A673 (cell line): ENCODE measurements around the gene RRAS. TPM values are rescaled to one million over a fixed set of nuclear protein-coding genes. Genes with fewer than 3 reads are reported as not detected.

ENCODE experiments used
- BruUV-seq: library from RNA; stranded (reverse); fragments of 400-500 nt; replicated peaks from 2 replicates; lab custom pipeline; 2021; lab: Mats Ljungman, UMichigan
- CTCF ChIA-PET: fragments of 300-600 bp; sonication (Branson Sonifier 250); formaldehyde crosslinking; loops from one replicate; lab custom pipeline; 2022; ENCODE audit warnings: antibody characterized with exemption; lab: Charles Lee
- POLR2A ChIA-PET: fragments of 300-600 bp; sonication (Branson Sonifier 250); formaldehyde crosslinking; loops from one replicate; lab custom pipeline; 2022; ENCODE audit warnings: antibody characterized with exemption; ENCODE audit not compliant: low non-redundant PET; lab: Charles Lee
- DNase-seq: peaks from one replicate; pipeline ENCODE4 v3.0.0-alpha.2; 2015; ENCODE audit warnings: low spot score
- H3K27ac ChIP-seq: fragments of 200-600 bp; sonication (generic); 2 replicates; pipeline ENCODE4 v1.5.1; 2016; ENCODE audit warnings: mixed run types, low read depth, mild to moderate bottlenecking, mixed read lengths, antibody characterized with exemption, low read length; ENCODE audit not compliant: poor library complexity, severe bottlenecking
- H3K27me3 ChIP-seq: fragments of 200-600 bp; sonication (generic); replicated peaks from 2 replicates; pipeline ENCODE4 v1.6.1; 2017; ENCODE audit warnings: mixed run types, low read depth, mild to moderate bottlenecking, mixed read lengths, antibody characterized with exemption, low read length; ENCODE audit not compliant: insufficient read depth, poor library complexity
- H3K36me3 ChIP-seq: fragments of 200-600 bp; sonication (generic); 2 replicates; pipeline ENCODE4 v1.6.1; 2016; ENCODE audit warnings: mixed run types, mild to moderate bottlenecking, mixed read lengths, antibody characterized with exemption, low read length; ENCODE audit not compliant: insufficient read depth, poor library complexity, severe bottlenecking
- H3K4me1 ChIP-seq: fragments of 200-600 bp; sonication (generic); 2 replicates; pipeline ENCODE4 v1.6.1; 2017; ENCODE audit warnings: mixed run types, mild to moderate bottlenecking, mixed read lengths, antibody characterized with exemption, low read length; ENCODE audit not compliant: insufficient read depth, poor library complexity, severe bottlenecking
- H3K4me3 ChIP-seq: fragments of 200-600 bp; sonication (generic); 2 replicates; pipeline ENCODE4 v1.5.1; 2016; ENCODE audit warnings: low read depth, mixed run types, mild to moderate bottlenecking, mixed read lengths, low read length; ENCODE audit not compliant: poor library complexity, severe bottlenecking
- H3K9me3 ChIP-seq: fragments of 200-600 bp; sonication (generic); 2 replicates; pipeline ENCODE4 v1.6.1; 2016; ENCODE audit warnings: mixed run types, low read depth, mild to moderate bottlenecking, mixed read lengths, antibody characterized with exemption, low read length; ENCODE audit not compliant: poor library complexity, severe bottlenecking
- EZH2 ChIP-seq: fragments of 200-600 bp; sonication (generic); IDR thresholded peaks from 2 replicates; pipeline ENCODE4 v1.6.1; 2017; ENCODE audit warnings: borderline replicate concordance, low read depth, mild to moderate bottlenecking, mixed read lengths, antibody characterized with exemption, low read length; ENCODE audit not compliant: poor library complexity, severe bottlenecking
- intact Hi-C: fragments of 100-400 bp; cut with micrococcal nuclease; formaldehyde crosslinking; loops from one replicate; pipeline ENCODE4 v1.10.0; 2022; ENCODE audit not compliant: unreplicated experiment
- total RNA-seq: library from RNA; stranded (reverse); gene quantifications from 2 replicates; pipeline ENCODE4 v1.2.3, GENCODE V29; 2021
- TF ChIP-seq, protein P1 (sequence below): fragments of 300-800, 200-600 bp; sonication (generic); conservative IDR thresholded peaks from 2 replicates; pipeline ENCODE4 v1.5.1; 2017; ENCODE audit warnings: low read depth, mild to moderate bottlenecking, antibody characterized with exemption, low read length, moderate library complexity, mixed read lengths

RRAS gene
- total RNA-seq, 1 experiment from 2014 or later, result 27.6 TPM

DNA sequence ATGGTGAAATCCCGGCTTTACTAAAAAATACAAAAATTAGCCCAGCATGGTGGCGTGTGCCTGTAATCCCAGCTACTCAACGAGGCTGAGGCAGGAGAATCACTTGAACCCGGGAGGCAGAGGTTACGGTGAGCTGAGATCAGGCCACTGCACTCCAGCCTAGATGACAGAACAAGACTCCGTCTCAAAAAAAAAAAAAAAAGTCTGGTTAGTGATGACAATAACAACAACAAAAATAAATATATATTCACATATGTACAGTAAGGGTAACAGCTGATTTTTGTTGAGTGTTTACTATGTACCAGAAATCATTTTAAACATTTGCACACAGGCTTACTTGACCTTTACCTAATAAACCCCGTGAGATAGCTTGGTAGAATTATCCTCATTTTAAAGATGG, 23.0 kb downstream of the RRAS start:
- no peak for DNase-seq
- Histone ChIP-seq H3K4me3 (no peak overlapping the region), H3K4me1 (no peaks in the 10 kb centered on the region), H3K27ac (no peak overlapping the region), H3K9me3 (no peaks in the 10 kb centered on the region), H3K36me3 (peaks cover 62% of the 10 kb centered on the region), H3K27me3 (no peaks in the 10 kb centered on the region)
- ChIA-PET CTCF (no interaction called here), POLR2A (no interaction called here)
- TF ChIP-seq, protein P1, sequence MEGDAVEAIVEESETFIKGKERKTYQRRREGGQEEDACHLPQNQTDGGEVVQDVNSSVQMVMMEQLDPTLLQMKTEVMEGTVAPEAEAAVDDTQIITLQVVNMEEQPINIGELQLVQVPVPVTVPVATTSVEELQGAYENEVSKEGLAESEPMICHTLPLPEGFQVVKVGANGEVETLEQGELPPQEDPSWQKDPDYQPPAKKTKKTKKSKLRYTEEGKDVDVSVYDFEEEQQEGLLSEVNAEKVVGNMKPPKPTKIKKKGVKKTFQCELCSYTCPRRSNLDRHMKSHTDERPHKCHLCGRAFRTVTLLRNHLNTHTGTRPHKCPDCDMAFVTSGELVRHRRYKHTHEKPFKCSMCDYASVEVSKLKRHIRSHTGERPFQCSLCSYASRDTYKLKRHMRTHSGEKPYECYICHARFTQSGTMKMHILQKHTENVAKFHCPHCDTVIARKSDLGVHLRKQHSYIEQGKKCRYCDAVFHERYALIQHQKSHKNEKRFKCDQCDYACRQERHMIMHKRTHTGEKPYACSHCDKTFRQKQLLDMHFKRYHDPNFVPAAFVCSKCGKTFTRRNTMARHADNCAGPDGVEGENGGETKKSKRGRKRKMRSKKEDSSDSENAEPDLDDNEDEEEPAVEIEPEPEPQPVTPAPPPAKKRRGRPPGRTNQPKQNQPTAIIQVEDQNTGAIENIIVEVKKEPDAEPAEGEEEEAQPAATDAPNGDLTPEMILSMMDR, result no peak
- TF ChIP-seq EZH2, result no peak
- BruUV-seq, result no TSS peak
- intact Hi-C loops, result no loop called here

DNA sequence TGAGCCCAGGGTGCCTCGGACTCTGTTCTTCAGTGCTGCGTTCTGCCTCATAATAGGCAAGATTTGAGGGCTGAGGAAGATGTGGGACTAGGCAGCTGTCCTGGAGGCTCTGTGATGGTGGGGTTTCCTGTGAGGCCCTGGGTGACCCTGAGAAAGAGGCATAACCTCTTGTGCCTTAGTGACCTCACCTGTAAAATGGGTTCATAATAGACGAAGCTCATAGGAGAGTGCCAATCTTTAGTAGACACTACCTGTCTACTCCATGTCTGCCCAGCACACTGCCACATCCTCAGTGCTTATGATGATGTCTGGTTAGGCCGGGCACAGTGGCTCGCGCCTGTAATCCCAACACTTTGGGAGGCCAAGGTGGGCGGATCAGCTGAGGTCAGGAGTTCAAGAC, 23.4 kb downstream of the RRAS start:
- H3K36me3 ChIP-seq, result peaks cover 59% of the 10 kb centered on the region
- intact Hi-C loops, result no loop called here
- no peak for TF ChIP-seq EZH2
- TF ChIP-seq, protein P1, result no peak
- H3K27ac ChIP-seq, result no peak overlapping the region
- H3K4me1 ChIP-seq, result no peaks in the 10 kb centered on the region
- H3K9me3 ChIP-seq, result no peaks in the 10 kb centered on the region
- ChIA-PET CTCF (no interaction called here), POLR2A (no interaction called here)
- H3K27me3 ChIP-seq, result no peaks in the 10 kb centered on the region
- H3K4me3 ChIP-seq, result no peak overlapping the region
- DNase-seq, result no peak
- BruUV-seq, result no TSS peak

DNA sequence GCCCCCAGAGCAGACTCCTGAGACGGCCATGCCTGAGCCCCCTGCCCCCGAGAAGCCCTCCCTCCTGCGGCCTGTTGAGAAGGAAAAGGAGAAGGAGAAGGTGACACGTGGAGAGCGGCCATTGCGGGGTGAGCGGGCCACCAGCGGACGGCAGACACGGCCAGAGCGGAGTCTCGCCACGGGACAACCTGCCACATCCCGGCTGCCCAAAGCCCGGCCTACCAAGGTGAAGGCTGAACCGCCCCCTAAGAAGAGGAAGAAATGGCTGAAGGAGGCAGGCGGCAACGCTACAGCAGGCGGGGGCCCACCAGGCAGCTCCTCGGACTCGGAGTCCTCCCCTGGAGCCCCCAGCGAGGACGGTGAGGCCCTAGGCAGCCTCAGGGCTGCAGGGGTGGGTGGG, 24.1 kb downstream of the RRAS start:
- peaks cover 57% of the 10 kb centered on the region for H3K36me3 ChIP-seq
- H3K4me3 ChIP-seq, result no peak overlapping the region
- TF ChIP-seq, protein P1, result no peak
- no peak for TF ChIP-seq EZH2
- intact Hi-C loops, result no loop called here
- POLR2A ChIA-PET, result interaction anchor here (0.6 kb wide), 1 partner anchor 1111 kb away, joined by 7 read pairs; no protein-coding TSS in a partner anchor
- no peaks in the 10 kb centered on the region for H3K9me3 ChIP-seq
- H3K27ac ChIP-seq, result no peak overlapping the region
- BruUV-seq, result no TSS peak
- CTCF ChIA-PET, result no interaction called here
- DNase-seq, result no peak
- H3K27me3 ChIP-seq, result no peaks in the 10 kb centered on the region
- no peaks in the 10 kb centered on the region for H3K4me1 ChIP-seq
